HG03558 (cell line): ENCODE data around the gene CDC7.
"Not testable (repeated sequence)": the region's sequence is repeated elsewhere in the genome, so short reads cannot be mapped to it uniquely, and the experiment has no call there.

Source experiments
- ATAC-seq: cut with Tn5 transposase; IDR thresholded peaks from one replicate; pipeline ENCODE4 v1.9.1; 2021; ENCODE audit warnings: moderate number of reproducible peaks; ENCODE audit not compliant: unreplicated experiment; ENCODE audit errors: extremely low read depth

The CDC7 gene

GRCh38 chr1:91507328-91507727 is 6.7 kb downstream of the CDC7 start:
- ATAC-seq: no peak

DNA sequence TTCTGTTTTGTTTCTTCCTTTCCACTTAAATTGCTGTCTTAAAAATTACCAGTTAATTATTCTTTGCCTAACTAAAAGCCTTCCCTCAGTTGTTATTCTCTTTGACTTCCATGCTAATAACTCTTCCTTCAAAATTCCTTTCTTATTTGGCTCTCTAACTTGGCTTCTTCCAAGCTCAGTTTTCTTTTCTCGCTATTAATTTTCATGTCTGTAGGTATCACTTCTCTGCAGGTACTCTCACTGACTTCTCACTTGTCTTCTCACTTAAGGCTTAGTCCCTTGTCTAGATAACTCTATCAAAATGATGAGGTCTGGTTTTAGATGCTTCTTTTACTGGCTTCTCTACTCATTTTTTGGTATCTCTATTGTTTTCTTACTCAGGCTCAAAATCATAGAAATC is 10.1 kb downstream of the CDC7 start:
- ATAC-seq: no peak

- no peak for ATAC-seq
Observed at GRCh38 chr1:91511386-91511785, 10.7 kb downstream of the CDC7 start.

- ATAC-seq: no peak
Observed at GRCh38 chr1:91513160-91513559, 12.5 kb downstream of the CDC7 start.

GRCh38 chr1:91513706-91514105 is 13.1 kb downstream of the CDC7 start:
- no peak for ATAC-seq

GRCh38 chr1:91515994-91516393 is 15.3 kb downstream of the CDC7 start:
- no peak for ATAC-seq

GRCh38 chr1:91516605-91517004 is 16.0 kb downstream of the CDC7 start:
- ATAC-seq: not testable (repeated sequence)

DNA sequence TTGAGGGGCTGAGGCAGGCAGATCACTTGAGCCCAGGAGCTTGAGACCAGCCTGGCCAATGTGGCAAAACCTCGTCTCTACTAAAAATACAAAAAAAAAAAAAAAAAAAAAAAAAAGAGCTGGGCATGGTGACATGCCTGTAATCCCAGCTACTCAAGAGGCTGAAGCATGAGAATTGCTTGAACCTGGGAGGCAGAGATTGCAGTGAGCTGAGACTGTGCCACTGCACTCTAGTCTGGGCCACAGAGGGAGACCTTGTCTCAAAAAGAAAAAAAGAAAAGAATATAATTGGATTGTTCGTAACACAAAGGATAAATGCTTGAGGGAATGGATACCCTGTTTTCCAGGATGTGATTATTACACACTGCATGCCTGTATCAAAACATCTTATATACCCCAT is 18.5 kb downstream of the CDC7 start:
- not testable (repeated sequence) for ATAC-seq

DNA sequence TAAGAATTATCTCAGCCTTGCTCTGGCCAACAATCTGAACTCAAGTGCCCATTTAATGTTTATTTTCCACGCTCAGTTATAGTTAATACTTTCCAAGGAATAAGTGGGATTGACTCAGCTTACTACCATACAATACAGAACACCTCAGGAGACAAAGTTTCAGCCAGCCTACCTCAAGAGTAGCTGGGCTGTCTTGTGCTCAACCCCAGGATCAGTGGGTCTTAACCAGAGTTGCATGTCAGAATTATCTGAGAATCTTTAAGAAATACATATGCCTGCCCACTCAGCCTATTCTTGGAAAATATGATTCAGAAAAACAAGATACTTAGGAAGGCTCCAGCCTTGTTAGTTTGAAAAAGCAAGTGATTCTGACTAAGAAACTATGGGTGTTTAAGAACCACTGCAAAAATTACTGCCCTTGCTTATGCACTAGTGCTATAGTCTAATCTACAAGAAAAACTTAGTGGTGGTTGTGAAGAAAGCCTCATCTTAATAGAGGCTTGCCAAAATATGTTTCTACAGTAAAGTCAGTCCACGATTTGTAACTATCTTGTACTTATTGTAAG is 20.4 kb downstream of the CDC7 start:
- ATAC-seq: no peak

- peak; percentile 95 for ATAC-seq
Observed at GRCh38 chr1:91523482-91523881, 22.8 kb downstream of the CDC7 start.

DNA sequence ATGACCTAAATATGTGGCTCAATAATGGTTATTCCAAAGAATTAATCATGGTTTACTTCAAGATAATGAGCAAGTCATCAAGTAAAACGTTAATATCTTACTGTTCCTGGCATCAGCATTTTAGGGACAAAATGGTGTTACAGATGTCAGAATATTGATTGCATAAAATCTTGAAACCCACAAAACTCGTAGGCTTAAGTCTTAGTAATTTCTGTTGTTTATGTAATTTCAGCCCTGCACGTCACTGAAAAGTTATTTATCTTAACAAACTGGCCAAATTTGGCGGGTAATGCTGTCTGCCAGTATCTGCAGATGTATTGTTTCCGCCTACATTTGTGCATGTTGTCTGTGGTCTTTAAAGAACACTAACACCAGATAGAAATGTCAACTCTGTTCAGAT is 25.8 kb downstream of the CDC7 start:
- ATAC-seq: no peak

GRCh38 chr1:91527266-91527765 is 26.7 kb downstream of the CDC7 start:
- no peak for ATAC-seq

DNA sequence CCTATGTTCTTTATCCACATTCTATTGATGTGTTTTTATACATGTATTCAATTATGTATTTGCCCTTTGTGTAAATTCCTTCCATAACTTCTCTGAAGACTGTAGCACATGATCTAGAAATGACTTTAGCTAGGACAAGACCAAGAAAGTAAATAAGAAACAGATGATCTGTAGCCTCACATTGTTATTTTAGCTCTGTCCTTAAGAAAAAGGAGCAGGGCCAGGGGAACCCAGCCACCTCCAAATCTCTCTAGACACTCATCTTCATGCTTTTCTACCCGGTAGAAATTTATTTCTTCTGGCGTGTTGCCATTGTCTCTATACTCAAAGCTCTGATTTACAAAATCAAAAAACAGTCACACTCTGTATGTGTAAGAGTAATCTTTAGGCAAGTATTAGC is 27.1 kb downstream of the CDC7 start:
- no peak for ATAC-seq

DNA sequence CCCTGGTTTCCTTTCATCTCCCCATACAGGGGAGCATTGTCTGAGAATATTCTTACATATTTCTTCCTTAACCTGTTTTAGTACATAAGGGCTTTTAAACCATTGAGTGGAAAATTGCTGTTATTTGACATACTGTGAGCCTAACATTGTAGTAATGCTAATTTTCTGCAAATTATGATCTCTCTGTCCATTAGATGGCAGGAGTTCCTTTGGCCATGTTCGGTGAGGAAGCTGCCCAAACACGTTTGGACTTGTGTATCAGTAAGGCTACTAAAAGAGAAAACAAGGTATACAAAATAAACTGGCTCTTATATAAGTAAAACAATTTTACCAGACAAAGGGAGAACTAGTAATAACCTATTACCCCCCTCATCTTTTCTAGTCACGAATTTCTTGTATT is 29.2 kb downstream of the CDC7 start:
- no peak for ATAC-seq

DNA sequence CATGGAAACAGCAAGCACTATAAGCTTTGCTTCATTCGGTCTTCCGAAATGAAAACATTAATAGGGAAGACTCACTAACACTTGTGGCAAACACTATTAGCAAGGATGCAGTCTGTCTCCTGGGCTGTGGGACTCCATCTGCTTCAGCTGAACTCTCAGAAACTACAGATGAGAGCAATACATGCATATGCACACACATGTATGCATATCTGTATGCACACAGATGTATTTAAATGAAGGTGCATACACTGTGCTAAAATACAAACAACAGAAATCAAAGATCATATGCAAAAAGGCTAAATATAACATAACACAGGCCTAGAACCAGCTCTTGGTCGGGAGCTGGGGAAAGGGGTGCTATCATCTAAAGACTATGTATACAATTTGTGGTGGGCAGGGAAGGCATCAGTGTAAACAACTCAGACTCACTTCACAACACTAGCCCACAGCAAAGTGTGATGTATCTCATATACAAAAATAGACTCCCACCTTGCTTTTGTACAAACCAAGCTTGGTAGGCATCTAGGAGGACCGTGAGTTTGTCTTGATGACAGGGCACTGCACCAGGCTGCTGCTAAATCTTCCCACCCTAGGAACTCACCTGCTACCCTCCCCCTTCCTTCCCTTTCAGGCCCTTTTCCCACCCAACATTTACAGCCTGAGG is 32.8 kb downstream of the CDC7 start:
- no peak for ATAC-seq

DNA sequence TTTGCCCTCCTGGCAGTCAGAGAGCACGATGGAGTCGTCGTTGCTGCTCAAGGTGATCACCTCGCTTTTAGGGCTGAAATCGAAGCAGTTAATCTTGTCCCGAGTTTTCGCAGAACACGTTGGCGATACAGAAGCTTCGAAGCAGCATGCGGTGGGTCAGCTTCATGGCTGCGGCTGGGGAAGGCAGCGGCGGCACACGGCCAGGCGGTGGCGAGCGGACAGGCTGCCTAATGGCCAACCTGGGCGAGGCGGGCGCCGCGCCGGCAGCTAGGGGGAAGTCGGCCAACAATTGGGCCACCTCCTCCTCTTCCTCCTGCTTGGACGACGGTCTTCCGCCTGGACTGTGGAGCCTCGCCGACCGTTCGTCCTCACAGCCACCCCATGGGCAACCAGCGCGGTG is 34.8 kb downstream of the CDC7 start:
- no peak for ATAC-seq

DNA sequence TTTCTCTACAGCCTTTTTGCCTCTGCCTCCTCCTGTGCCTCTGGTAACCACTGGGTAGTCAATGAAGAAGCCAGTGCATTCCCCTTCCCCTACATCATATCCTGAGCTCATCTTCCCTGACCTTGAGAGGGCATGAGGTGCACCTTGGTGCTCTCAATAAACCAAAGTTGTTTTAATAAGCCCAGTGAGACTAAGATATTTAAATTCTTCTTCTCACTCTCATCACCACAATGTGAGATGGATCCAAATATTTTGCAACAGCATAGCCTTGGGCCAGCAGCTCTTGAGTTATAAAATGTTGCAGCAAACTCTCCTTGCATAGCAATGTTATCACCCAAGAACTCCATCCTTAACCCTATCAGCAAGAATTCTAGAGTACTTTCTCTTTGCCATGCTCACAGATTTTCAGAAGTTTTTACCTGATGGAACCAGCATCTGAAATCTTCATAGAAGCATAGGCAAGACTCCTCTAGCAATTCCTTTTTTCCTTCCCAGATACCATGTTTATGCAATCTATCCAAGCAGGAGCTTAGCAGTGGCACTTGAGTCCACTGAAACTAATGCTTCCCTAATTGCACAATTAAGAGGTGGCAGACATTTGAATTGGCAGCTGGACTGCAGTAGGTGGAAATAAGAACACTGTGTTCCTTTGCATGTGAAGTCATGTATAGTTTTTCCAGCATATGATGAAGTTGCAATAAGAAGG is 36.8 kb downstream of the CDC7 start:
- ATAC-seq: no peak

DNA sequence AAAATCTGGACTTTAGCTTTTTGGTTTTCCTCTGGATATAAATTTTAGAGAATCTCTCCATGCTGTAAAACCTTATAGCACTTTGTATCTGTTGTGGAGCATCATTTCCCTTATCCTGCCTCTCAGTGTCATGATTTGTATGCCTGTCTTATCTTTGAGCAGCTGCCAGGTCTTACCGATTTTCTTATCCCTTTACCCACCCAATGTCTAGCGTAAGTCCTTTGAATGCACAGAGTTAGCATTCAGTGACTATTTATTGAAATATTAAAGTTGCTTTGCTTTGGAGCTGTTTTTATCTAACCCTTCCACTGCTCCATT is 37.3 kb downstream of the CDC7 start:
- no peak for ATAC-seq

- no peak for ATAC-seq
Observed at GRCh38 chr1:91540910-91541309, 40.3 kb downstream of the CDC7 start.

GRCh38 chr1:91541918-91542533 is 41.4 kb downstream of the CDC7 start:
- no peak for ATAC-seq
